ENCODE data around the gene EML4.
"Not testable (repeated sequence)": the region's sequence is repeated elsewhere in the genome, so short reads cannot be mapped to it uniquely, and the experiment has no call there.

The EML4 gene

DNA sequence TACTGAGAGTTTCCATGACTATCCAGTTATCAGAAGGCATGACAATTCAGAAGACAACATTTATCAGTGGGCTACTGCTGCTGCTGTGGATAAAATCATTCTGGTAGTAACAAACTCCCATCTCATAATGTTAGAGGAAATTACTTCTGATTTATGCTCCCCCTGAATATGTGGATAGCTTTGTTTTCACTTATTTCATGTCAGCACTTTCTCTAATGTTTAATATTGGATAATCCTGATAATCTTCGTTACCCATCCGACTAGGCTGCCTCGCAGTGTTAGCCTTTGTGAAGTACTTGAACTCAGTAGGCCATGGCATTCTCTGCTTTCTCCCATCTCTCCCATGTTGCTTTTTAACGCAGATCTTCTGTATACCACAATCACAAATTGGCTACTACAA lies 163.4 kb downstream of the EML4 start:
- no peaks in the 10 kb centered on the region for H3K9me3 ChIP-seq (ENCODE audit: control insufficient read depth in 5 of 5, low read length in 5 of 5)
- H3K4me1 ChIP-seq (ENCODE audit: control insufficient read depth in 5 of 5, insufficient read depth in 5 of 5, low read length in 5 of 5) = peaks cover 0 to 9% (median 3%) of the 10 kb centered on the region in 5 donors
- no peak overlapping the region for H3K27ac ChIP-seq (ENCODE audit: low read depth, low read length)
- H3K27me3 ChIP-seq (ENCODE audit: control insufficient read depth in 5 of 5, insufficient read depth in 4 of 5, low read length in 5 of 5) = no peaks in the 10 kb centered on the region
- H3K4me3 ChIP-seq (ENCODE audit: low read depth in 1 of 5, low read length in 5 of 5) = no peak overlapping the region
- peaks cover 30 to 58% (median 44%) of the 10 kb centered on the region in 5 donors for H3K36me3 ChIP-seq (ENCODE audit: control insufficient read depth in 5 of 5, insufficient read depth in 5 of 5, low read length in 5 of 5)
- no peak overlapping the region for H3K9ac ChIP-seq (ENCODE audit: low read length in 5 of 5)

DNA sequence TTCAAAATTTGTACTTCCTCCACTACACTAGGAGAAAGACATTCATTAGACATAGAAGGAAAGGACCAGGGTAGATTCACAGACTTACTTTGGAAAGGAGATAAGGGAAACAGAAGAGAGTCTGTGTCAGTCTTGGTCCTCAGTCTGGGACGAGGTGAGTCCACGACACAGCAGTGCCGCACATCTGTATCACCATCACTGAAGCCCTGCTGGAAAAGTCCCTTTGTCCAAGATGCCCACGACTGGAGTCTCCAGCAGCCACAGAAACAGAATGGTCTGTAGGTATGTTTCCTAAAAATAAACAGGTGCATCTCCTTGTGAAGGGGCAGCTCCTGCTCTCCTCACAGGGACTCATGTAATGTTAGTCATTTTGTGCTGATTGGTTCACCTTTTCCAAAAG lies 164.4 kb downstream of the EML4 start:
- Histone ChIP-seq H3K4me3 (ENCODE audit: low read depth in 1 of 5, low read length in 5 of 5) (no peak overlapping the region), H3K9ac (ENCODE audit: low read length in 5 of 5) (no peak overlapping the region), H3K4me1 (ENCODE audit: control insufficient read depth in 5 of 5, insufficient read depth in 5 of 5, low read length in 5 of 5) (peaks cover 0 to 9% (median 3%) of the 10 kb centered on the region in 5 donors), H3K27me3 (ENCODE audit: control insufficient read depth in 5 of 5, insufficient read depth in 4 of 5, low read length in 5 of 5) (no peaks in the 10 kb centered on the region), H3K27ac (ENCODE audit: low read depth, low read length) (no peak overlapping the region), H3K9me3 (ENCODE audit: control insufficient read depth in 5 of 5, low read length in 5 of 5) (no peaks in the 10 kb centered on the region), H3K36me3 (ENCODE audit: control insufficient read depth in 5 of 5, insufficient read depth in 5 of 5, low read length in 5 of 5) (peaks cover 30 to 68% (median 53%) of the 10 kb centered on the region in 5 donors)

DNA sequence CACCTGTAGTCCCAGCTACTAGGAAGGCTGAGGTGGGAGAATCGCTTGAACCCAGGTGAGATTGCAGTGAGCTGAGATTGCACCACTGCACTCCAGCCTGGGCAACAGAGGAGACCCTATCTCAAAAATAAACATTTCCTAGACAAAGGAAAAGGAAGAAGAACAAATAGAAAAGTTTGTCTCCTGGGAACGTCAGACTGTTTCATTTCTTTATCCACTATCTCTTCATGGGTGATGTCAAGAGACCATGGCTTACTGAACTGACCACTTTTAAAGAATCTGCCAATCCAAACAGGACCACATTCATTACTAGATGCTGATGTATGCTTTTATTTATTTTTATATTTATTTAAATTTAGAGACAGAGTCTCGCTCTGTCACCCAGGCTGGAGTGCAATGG lies 165.1 kb downstream of the EML4 start:
- H3K9ac ChIP-seq (ENCODE audit: low read length in 5 of 5) = no peak overlapping the region
- peaks cover 29 to 65% (median 53%) of the 10 kb centered on the region in 5 donors for H3K36me3 ChIP-seq (ENCODE audit: control insufficient read depth in 5 of 5, insufficient read depth in 5 of 5, low read length in 5 of 5)
- no peaks in the 10 kb centered on the region for H3K27me3 ChIP-seq (ENCODE audit: control insufficient read depth in 5 of 5, insufficient read depth in 4 of 5, low read length in 5 of 5)
- peaks cover 0 to 9% (median 3%) of the 10 kb centered on the region in 5 donors for H3K4me1 ChIP-seq (ENCODE audit: control insufficient read depth in 5 of 5, insufficient read depth in 5 of 5, low read length in 5 of 5)
- no peak overlapping the region for H3K4me3 ChIP-seq (ENCODE audit: low read depth in 1 of 5, low read length in 5 of 5)
- no peak overlapping the region for H3K27ac ChIP-seq (ENCODE audit: low read depth, low read length)
- H3K9me3 ChIP-seq (ENCODE audit: control insufficient read depth in 5 of 5, low read length in 5 of 5) = no peaks in the 10 kb centered on the region

DNA sequence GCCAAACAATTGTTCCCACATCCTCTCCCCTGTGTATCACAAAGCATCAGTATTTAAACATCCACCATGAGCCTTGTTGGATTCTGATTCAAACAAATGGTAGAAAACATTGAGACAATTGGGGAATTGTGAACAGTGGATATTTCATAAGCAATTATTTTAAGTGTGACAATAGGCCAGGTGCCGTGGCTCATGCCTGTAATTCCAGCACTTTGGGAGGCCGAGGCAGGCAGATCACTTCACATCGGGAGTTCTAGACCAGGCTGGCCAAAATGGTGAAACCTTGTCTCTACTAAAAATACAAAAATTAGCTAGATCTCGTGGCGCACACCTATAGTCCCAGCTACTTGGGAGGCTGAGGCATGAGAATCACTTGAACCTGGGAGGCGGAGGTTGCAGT lies 165.7 kb downstream of the EML4 start:
- H3K36me3 ChIP-seq (ENCODE audit: control insufficient read depth in 5 of 5, insufficient read depth in 5 of 5, low read length in 5 of 5) = peaks cover 23 to 59% (median 47%) of the 10 kb centered on the region in 5 donors
- H3K27ac ChIP-seq (ENCODE audit: low read depth, low read length); H3K4me3 ChIP-seq (ENCODE audit: low read depth in 1 of 5, low read length in 5 of 5): not testable (repeated sequence)

DNA sequence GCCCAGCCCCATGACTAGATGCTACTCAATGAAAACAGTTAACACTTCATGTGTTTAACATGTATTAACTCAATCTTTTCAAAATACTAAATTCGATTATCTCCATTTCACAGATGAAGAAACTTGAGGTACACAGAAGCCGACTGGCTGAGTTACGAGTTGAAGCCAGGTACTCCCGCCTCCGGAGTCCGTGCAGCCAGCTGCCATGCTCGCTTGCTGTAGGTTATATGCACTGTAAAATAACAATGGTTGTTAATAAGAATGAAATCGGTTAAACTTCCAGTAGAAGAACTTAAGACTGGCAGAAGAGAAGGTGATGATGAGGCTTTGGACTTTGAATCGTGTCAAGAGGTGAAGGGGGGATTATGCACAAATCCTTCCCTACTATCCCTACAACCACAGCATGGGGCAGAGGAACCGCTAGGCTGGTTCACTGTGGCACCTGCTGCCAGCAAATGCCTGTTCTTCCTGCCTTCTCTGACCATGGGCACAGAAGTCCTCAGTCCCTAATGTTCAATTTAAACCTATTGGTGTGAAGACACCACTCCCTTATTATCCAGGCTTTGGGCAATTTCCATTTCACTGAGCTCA lies 166.5 kb downstream of the EML4 start:
- H3K36me3 ChIP-seq (ENCODE audit: control insufficient read depth in 5 of 5, insufficient read depth in 5 of 5, low read length in 5 of 5) = peaks cover 18 to 58% (median 46%) of the 10 kb centered on the region in 5 donors

More for the DNA sequence above, 165.7 kb downstream of the EML4 start:
- H3K4me1 ChIP-seq (ENCODE audit: control insufficient read depth in 5 of 5, insufficient read depth in 5 of 5, low read length in 5 of 5); H3K9me3 ChIP-seq (ENCODE audit: control insufficient read depth in 5 of 5, low read length in 5 of 5); H3K9ac ChIP-seq (ENCODE audit: low read length in 5 of 5); H3K27me3 ChIP-seq (ENCODE audit: control insufficient read depth in 5 of 5, insufficient read depth in 4 of 5, low read length in 5 of 5): not testable (repeated sequence)

DNA sequence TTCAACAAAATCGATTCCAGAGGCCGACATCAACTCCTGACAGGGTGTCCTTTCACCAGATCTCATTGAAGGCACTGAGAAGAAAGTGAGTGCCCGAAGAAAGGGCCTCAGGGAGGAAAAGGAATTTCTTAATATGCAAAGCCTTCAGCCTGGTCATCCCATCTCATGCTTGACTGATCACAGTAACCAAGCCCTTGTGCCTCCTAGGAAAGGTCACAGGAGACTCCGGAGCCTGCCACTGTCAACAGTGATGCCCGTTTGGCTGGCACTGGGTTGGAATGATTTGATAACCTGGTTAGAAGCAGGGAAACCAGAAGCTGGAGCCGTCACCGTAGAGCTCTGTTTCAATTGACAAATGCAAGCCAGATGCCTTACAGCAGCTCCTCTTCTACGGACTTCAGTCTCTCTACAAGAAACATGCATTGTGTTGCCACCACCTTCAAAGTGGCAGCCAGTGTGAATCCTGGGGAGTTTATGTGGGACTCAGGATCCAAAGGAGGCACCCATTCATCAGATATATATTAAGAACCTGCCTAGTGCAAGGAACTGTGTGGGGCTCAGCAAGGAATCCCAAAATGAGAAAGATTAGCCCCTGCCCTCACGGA lies 167.3 kb downstream of the EML4 start:
- no peaks in the 10 kb centered on the region for H3K9me3 ChIP-seq (ENCODE audit: control insufficient read depth in 5 of 5, low read length in 5 of 5)
- H3K4me1 ChIP-seq (ENCODE audit: control insufficient read depth in 5 of 5, insufficient read depth in 5 of 5, low read length in 5 of 5) = peaks cover 0 to 7% (median 5%) of the 10 kb centered on the region in 5 donors
- peaks cover 11 to 58% (median 48%) of the 10 kb centered on the region in 5 donors for H3K36me3 ChIP-seq (ENCODE audit: control insufficient read depth in 5 of 5, insufficient read depth in 5 of 5, low read length in 5 of 5)
- H3K9ac ChIP-seq (ENCODE audit: low read length in 5 of 5) = no peak overlapping the region
- no peak overlapping the region for H3K27ac ChIP-seq (ENCODE audit: low read depth, low read length)
- H3K4me3 ChIP-seq (ENCODE audit: low read depth in 1 of 5, low read length in 5 of 5) = no peak overlapping the region
- H3K27me3 ChIP-seq (ENCODE audit: control insufficient read depth in 5 of 5, insufficient read depth in 4 of 5, low read length in 5 of 5) = no peaks in the 10 kb centered on the region

More for the DNA sequence above, 166.5 kb downstream of the EML4 start:
- H3K4me3 ChIP-seq (ENCODE audit: low read depth in 1 of 5, low read length in 5 of 5) = no peak overlapping the region
- no peaks in the 10 kb centered on the region for H3K27me3 ChIP-seq (ENCODE audit: control insufficient read depth in 5 of 5, insufficient read depth in 4 of 5, low read length in 5 of 5)
- peaks cover 0 to 9% (median 3%) of the 10 kb centered on the region in 5 donors for H3K4me1 ChIP-seq (ENCODE audit: control insufficient read depth in 5 of 5, insufficient read depth in 5 of 5, low read length in 5 of 5)
- no peak overlapping the region for H3K27ac ChIP-seq (ENCODE audit: low read depth, low read length)
- no peaks in the 10 kb centered on the region for H3K9me3 ChIP-seq (ENCODE audit: control insufficient read depth in 5 of 5, low read length in 5 of 5)
- no peak overlapping the region for H3K9ac ChIP-seq (ENCODE audit: low read length in 5 of 5)

DNA sequence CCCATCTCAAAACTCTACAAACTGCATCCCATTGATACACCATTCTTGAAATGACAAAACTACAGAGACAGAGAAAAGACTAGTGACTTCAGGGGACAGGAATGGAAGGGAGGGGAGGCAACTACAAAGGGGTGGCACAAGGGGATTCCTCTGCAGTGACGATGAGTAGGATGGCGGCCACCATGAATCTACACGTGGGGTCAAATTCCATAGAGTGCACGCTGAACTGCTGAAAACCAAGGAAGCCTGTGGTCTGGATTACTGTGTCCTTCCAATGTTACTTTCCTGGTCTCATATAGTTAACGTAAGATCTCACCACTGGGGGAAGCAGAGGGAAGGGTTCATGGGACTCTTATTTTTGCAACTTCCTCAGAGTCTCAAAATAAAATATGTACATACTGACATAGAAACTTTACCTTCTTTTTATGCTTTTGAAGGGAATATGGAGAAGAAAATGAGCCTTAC lies 168.2 kb downstream of the EML4 start:
- Histone ChIP-seq H3K9me3 (ENCODE audit: control insufficient read depth in 5 of 5, low read length in 5 of 5) (no peaks in the 10 kb centered on the region), H3K4me3 (ENCODE audit: low read depth in 1 of 5, low read length in 5 of 5) (no peak overlapping the region), H3K4me1 (ENCODE audit: control insufficient read depth in 5 of 5, insufficient read depth in 5 of 5, low read length in 5 of 5) (peaks cover 4 to 13% (median 7%) of the 10 kb centered on the region in 5 donors), H3K27ac (ENCODE audit: low read depth, low read length) (no peak overlapping the region), H3K36me3 (ENCODE audit: control insufficient read depth in 5 of 5, insufficient read depth in 5 of 5, low read length in 5 of 5) (peaks cover 6 to 51% (median 40%) of the 10 kb centered on the region in 5 donors), H3K27me3 (ENCODE audit: control insufficient read depth in 5 of 5, insufficient read depth in 4 of 5, low read length in 5 of 5) (no peaks in the 10 kb centered on the region), H3K9ac (ENCODE audit: low read length in 5 of 5) (no peak overlapping the region)

DNA sequence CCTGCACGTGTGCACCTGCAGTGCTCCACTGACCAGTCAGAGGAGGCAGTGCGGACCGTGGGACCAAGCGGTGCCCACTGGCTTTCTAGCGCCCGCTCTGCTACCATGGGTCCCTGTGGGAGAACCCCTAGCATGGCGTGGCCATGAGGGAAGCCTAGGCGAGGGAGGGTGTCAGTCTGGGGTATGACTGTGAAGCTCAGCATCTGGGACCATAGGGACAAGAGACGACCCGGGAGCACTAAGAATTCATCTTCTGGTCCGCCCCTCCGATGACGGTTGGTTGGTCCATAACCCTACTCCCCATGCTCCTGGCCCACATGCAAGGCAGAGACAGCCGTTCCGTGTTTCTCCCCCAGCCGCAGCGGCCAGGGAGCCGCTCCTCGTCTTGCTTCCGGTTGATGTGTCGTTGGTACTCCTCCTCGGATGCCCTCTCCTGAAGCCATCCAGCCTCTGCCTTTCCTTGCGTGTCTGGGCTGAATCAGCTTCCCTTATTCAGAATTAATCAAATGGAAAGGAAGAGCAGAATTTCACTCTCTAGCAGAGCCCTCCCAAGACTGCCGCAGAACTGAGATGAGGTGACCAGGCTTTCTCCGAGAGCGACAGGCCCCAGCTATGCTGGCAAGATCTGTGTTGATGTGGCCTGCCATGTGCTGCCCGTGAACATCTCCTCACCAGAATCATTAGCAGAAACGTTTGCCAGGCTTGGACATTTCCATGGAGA lies 168.9 kb downstream of the EML4 start:
- Histone ChIP-seq H3K9ac (ENCODE audit: low read length in 5 of 5) (no peak overlapping the region), H3K9me3 (ENCODE audit: control insufficient read depth in 5 of 5, low read length in 5 of 5) (no peaks in the 10 kb centered on the region), H3K36me3 (ENCODE audit: control insufficient read depth in 5 of 5, insufficient read depth in 5 of 5, low read length in 5 of 5) (peaks cover 1 to 45% (median 35%) of the 10 kb centered on the region in 5 donors), H3K4me1 (ENCODE audit: control insufficient read depth in 5 of 5, insufficient read depth in 5 of 5, low read length in 5 of 5) (peaks cover 6 to 19% (median 13%) of the 10 kb centered on the region in 5 donors), H3K27ac (ENCODE audit: low read depth, low read length) (no peak overlapping the region), H3K4me3 (ENCODE audit: low read depth in 1 of 5, low read length in 5 of 5) (no peak overlapping the region), H3K27me3 (ENCODE audit: control insufficient read depth in 5 of 5, insufficient read depth in 4 of 5, low read length in 5 of 5) (no peaks in the 10 kb centered on the region)

DNA sequence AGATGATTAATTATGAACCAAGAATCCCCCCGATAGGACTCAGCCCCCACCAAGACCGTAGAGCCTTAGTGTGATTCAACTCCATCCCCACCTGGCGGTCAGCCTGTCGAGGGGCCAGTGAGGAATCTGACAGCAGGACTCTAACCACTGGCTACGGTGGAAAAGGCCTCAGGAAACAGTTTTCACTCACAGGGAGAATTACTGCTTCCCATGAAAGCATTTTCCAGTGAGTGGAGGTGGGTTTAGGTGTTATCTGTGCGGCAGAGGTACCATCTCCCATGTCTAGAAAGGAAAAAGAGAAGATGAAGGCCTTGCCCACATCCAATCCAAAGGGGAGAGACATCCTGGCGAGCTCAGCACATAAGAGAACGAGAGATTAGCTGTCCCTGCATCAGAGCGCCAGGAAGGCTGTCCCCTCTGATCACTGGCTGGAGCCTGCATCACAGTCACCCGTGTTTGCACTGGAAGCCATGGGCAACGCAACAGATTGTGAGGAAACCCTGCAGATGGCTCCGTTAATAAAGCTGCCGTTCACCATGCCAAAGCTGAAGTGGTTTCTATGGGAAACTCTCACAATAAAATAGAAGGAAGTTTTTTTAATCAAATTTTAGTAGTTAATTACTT lies 169.5 kb downstream of the EML4 start:
- no peak overlapping the region for H3K27ac ChIP-seq (ENCODE audit: low read depth, low read length)
- peaks cover 0 to 38% (median 30%) of the 10 kb centered on the region in 5 donors for H3K36me3 ChIP-seq (ENCODE audit: control insufficient read depth in 5 of 5, insufficient read depth in 5 of 5, low read length in 5 of 5)
- no peaks in the 10 kb centered on the region for H3K27me3 ChIP-seq (ENCODE audit: control insufficient read depth in 5 of 5, insufficient read depth in 4 of 5, low read length in 5 of 5)
- peaks cover 6 to 23% (median 15%) of the 10 kb centered on the region in 5 donors for H3K4me1 ChIP-seq (ENCODE audit: control insufficient read depth in 5 of 5, insufficient read depth in 5 of 5, low read length in 5 of 5)
- no peaks in the 10 kb centered on the region for H3K9me3 ChIP-seq (ENCODE audit: control insufficient read depth in 5 of 5, low read length in 5 of 5)
- H3K4me3 ChIP-seq (ENCODE audit: low read depth in 1 of 5, low read length in 5 of 5) = no peak overlapping the region
- no peak overlapping the region for H3K9ac ChIP-seq (ENCODE audit: low read length in 5 of 5)

Measured in subcutaneous abdominal adipose tissue (tissue), 5 donors.